Measurements from ENCODE around the gene PRR20E.

DNA sequence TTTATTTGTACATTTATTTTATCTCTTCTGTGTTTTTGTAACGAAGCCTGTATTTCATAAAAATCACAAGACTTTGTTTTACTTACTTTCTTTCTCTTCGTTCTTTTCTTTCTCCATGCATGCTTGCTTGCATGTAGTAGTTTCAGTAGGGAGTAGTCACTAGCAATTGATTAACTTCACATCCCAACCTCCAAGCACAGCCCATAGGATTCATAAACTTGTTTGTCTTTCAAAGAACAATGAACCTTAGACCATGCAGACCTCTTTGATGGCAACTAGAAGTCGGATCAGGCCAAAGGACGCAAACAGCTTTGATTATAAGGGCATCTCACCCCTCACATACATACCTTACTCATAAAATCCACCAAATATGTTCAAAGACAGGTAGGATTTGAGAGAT is 29.4 kb upstream of the PRR20E start:
- TF ChIP-seq, protein P1, sequence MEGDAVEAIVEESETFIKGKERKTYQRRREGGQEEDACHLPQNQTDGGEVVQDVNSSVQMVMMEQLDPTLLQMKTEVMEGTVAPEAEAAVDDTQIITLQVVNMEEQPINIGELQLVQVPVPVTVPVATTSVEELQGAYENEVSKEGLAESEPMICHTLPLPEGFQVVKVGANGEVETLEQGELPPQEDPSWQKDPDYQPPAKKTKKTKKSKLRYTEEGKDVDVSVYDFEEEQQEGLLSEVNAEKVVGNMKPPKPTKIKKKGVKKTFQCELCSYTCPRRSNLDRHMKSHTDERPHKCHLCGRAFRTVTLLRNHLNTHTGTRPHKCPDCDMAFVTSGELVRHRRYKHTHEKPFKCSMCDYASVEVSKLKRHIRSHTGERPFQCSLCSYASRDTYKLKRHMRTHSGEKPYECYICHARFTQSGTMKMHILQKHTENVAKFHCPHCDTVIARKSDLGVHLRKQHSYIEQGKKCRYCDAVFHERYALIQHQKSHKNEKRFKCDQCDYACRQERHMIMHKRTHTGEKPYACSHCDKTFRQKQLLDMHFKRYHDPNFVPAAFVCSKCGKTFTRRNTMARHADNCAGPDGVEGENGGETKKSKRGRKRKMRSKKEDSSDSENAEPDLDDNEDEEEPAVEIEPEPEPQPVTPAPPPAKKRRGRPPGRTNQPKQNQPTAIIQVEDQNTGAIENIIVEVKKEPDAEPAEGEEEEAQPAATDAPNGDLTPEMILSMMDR (IDR thresholded peaks at IDR 0.05): no peak
- TF ChIP-seq ZFX (IDR thresholded peaks at IDR 0.05; ENCODE audit: borderline replicate concordance): no peak
